Aorta (tissue), 5 donors: ENCODE results near the gene NAGK. TPM values are rescaled to one million over a fixed set of nuclear protein-coding genes. Genes with fewer than 3 reads are reported as not detected.

Experiments used
- ATAC-seq: fragments of 200-7000 bp; cut with Tn5 transposase; one replicate; pipeline ENCODE4 v1.9.1; 2022; ENCODE audit warnings: moderate library complexity; ENCODE audit not compliant: low FRiP score
- DNase-seq, 2 donors: peaks; one replicate each; pipeline ENCODE4 v3.0.0-alpha.2; 2020
- H3K27ac ChIP-seq, 2 donors: one replicate each; pipeline ENCODE4 v1.5.1; 2013; ENCODE audit warnings: low read length in 2 of 2, mild to moderate bottlenecking in 2 of 2, moderate library complexity in 2 of 2, control low read depth in 1 of 2, inconsistent platforms in 1 of 2, low read depth in 1 of 2
- H3K27me3 ChIP-seq, 2 donors: one replicate each; pipeline ENCODE4 v1.6.1; 2013; ENCODE audit warnings: control low read depth in 1 of 2, low read length in 1 of 2, mild to moderate bottlenecking in 1 of 2, moderate library complexity in 1 of 2; ENCODE audit not compliant: insufficient read depth in 2 of 2, control insufficient read depth in 1 of 2
- H3K36me3 ChIP-seq, 2 donors: one replicate each; pipeline ENCODE4 v1.6.1; 2013; ENCODE audit warnings: control low read depth in 1 of 2, low read length in 1 of 2, mild to moderate bottlenecking in 1 of 2; ENCODE audit not compliant: insufficient read depth in 2 of 2, control insufficient read depth in 1 of 2
- H3K4me1 ChIP-seq, 2 donors: one replicate each; pipeline ENCODE4 v1.6.1; 2013; ENCODE audit warnings: low read length in 2 of 2, control low read depth in 1 of 2, mild to moderate bottlenecking in 1 of 2, moderate library complexity in 1 of 2; ENCODE audit not compliant: insufficient read depth in 2 of 2, control insufficient read depth in 1 of 2
- H3K4me3 ChIP-seq, 2 donors: one replicate each; pipeline ENCODE4 v1.5.1; 2013; ENCODE audit warnings: low read length in 2 of 2, control low read depth in 1 of 2, mild to moderate bottlenecking in 1 of 2
- H3K9me3 ChIP-seq: one replicate; pipeline ENCODE4 v1.6.1; 2013; ENCODE audit warnings: mild to moderate bottlenecking, low read length; ENCODE audit not compliant: control insufficient read depth
- WGBS, 2 donors: extraction: QIAGEN DNeasy Blood & Tissue Kit; methylation state at CpG; one replicate each; pipeline ENCODE4 v1.1.7; 2013; 5-methylcytosine and 5-hydroxymethylcytosine counted together
- intact Hi-C, 2 donors: fragments of 100-400 bp; cut with DNase I; formaldehyde crosslinking; loops; one replicate each; pipeline versions ENCODE4 v1.14.2 to v1.15.0; 2022
- polyA plus RNA-seq, 2 donors: library from polyadenylated mRNA; stranded (reverse); fragments of 200-250 nt; gene quantifications; one replicate each; pipeline ENCODE4 v1.2.3, GENCODE V29; 2013
- total RNA-seq, 2 donors: library from RNA; stranded (reverse); fragmentation: NEBNext Ultra II Directional; extraction: Animal tissue kit (Norgen Biotek cat#: 25700); gene quantifications; one replicate each; pipeline ENCODE4 v1.2.1, GENCODE V29; 2021
- donor health status: healthy with polysubstance abuse.
- donor health status: Bipolar disorder and iron deficiency.
- donor health status: DM: no; HTN: no; CAD: no.
- donor health status: DM: no; HTN: no; CAD: no.
- donor health status: DM: yes; HTN: yes; CAD: no.

The NAGK gene
- total and polyA plus RNA-seq, 4 donors = 60.5 to 199 (median 111) TPM

DNA sequence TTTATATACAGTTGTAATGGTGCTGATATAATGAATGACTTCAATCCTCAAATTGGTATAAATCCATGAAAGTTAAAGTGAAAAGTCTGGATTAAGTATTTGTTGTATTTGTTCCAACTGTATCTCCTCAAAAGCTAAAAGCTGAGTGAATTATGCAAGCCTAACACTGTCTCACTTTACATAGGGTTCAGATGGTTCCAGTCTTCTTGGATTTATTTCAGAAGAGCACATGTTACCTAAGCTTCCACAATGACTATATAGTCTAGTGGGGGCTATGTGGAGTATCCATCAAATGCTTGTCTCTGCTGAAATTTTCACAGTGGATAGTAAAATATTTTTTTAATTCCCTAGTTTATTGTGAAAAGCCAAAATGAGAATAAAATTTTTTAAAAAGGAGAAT lies 48.6 kb downstream of the NAGK start:
- H3K4me1 ChIP-seq = no peaks in the 10 kb centered on the region
- H3K9me3 ChIP-seq = no peaks in the 10 kb centered on the region
- peaks cover 0 to 11% of the 10 kb centered on the region in 2 donors for H3K36me3 ChIP-seq
- intact Hi-C loops = no loop called here
- H3K27ac ChIP-seq = no peak overlapping the region
- H3K27me3 ChIP-seq = no peaks in the 10 kb centered on the region
- no peak overlapping the region for H3K4me3 ChIP-seq
- DNase-seq (no peak), ATAC-seq (no peak)

DNA sequence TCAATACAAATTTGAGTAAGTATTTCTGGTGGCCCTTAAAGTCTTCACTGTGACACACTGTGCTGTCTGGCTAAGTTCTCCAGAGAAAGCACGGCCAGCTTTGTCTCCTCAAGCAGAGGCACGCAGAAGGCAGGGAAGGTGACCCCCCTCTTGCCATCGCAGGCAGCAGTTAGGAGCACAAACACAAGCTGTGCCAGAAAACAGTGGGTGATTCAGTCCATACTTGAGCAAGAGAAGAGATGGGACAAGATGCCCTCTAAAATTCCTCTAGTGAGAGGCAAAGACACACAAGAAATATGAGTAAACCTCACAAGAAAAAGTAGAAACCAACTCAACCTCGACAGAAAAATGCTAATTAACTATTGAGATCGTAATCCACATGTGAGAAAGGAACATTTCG lies 51.7 kb downstream of the NAGK start:
- intact Hi-C loops = loop anchor here in 1 of 2 donors (10.0 kb wide), 1 partner anchor 125 kb away; the partner anchor contains the start of gene TEX261
- Histone ChIP-seq H3K4me3 (no peak overlapping the region), H3K27ac (no peak overlapping the region), H3K36me3 (peaks cover 0 to 11% of the 10 kb centered on the region in 2 donors), H3K27me3 (no peaks in the 10 kb centered on the region), H3K9me3 (no peaks in the 10 kb centered on the region), H3K4me1 (no peaks in the 10 kb centered on the region)
- ATAC-seq (no peak), DNase-seq (no peak)
- 87 to 90% methylated on average over 6 of the region's 6 CpGs for WGBS, 2 donors

DNA sequence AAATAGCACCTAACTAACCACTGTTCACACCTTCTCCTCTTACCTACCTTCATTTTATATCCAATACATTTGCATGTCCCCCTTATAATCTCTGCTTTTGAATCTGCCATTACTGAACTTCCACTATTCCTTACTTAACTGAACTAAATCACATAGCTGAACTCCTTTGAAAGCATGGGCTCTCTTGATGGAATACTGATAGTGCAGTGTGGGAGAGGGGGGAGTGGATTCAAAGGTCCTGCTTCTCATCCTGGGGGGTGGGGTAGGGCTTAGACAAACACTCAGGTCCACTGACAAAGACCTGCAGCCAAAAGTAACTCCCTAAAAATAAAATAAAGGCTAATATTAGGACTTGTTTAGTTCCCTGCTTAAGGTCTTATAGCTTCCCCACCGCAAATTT lies 53.0 kb downstream of the NAGK start:
- no peak overlapping the region for H3K27ac ChIP-seq
- no peaks in the 10 kb centered on the region for H3K4me1 ChIP-seq
- H3K27me3 ChIP-seq = no peaks in the 10 kb centered on the region
- no peak for ATAC-seq
- no peak overlapping the region for H3K4me3 ChIP-seq
- 92 to 98% methylated on average over 1 of the region's 1 CpG for WGBS, 2 donors
- no peak for DNase-seq
- intact Hi-C loops = loop anchor here in 1 of 2 donors (10.0 kb wide), 1 partner anchor 127 kb away; the partner anchor contains the start of gene TEX261
- no peaks in the 10 kb centered on the region for H3K9me3 ChIP-seq
- H3K36me3 ChIP-seq = peaks cover 0 to 11% of the 10 kb centered on the region in 2 donors

DNA sequence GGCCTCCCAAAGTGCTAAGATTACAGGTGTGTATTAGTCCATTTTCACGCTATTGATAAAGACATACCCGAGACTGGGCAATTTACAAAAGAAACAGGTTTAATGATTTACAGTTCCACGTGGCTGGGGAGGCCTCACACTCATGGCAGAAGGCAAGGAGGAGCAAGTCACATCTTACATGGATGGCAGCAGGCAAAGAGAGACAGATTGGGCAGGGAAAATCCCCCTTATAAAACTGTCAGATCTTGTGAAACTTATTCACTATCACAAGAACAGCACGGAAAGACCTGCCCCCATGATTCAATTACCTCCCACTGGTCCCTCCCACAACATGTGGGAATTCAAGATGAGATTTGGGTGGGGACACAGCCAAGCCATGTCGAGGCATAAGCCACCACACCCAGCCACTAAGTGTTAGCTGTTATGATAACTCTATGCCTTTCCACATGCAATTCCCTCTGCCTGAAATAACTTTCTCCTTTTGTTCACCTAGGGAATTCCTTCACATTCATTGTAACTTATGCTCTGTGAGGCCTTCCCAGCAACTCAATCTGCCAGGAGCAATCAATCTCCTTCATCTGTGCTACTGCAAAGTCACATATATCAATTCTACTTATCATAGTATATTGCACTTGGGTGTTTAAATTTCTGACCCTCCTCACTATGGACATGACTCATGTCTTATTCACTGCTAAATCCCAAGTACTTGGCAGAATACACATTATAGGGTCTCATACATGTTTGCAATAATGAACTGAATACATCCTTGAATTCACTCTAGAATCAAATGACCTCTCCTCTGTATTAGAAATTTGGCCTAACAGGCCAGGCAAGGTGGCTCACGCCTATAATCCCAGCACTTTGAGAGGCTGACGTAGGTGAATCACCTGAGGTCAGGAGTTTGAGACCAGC lies 54.2 kb downstream of the NAGK start:
- no peak overlapping the region for H3K4me3 ChIP-seq
- H3K27me3 ChIP-seq = no peaks in the 10 kb centered on the region
- DNase-seq (no peak), ATAC-seq (no peak)
- no peaks in the 10 kb centered on the region for H3K4me1 ChIP-seq
- peaks cover 0 to 11% of the 10 kb centered on the region in 2 donors for H3K36me3 ChIP-seq
- intact Hi-C loops = loop anchor here in 1 of 2 donors (10.0 kb wide), 1 partner anchor 128 kb away; the partner anchor contains the start of gene TEX261
- WGBS, 2 donors = 92% methylated on average over 7 of the region's 7 CpGs
- H3K27ac ChIP-seq = no peak overlapping the region
- no peaks in the 10 kb centered on the region for H3K9me3 ChIP-seq

DNA sequence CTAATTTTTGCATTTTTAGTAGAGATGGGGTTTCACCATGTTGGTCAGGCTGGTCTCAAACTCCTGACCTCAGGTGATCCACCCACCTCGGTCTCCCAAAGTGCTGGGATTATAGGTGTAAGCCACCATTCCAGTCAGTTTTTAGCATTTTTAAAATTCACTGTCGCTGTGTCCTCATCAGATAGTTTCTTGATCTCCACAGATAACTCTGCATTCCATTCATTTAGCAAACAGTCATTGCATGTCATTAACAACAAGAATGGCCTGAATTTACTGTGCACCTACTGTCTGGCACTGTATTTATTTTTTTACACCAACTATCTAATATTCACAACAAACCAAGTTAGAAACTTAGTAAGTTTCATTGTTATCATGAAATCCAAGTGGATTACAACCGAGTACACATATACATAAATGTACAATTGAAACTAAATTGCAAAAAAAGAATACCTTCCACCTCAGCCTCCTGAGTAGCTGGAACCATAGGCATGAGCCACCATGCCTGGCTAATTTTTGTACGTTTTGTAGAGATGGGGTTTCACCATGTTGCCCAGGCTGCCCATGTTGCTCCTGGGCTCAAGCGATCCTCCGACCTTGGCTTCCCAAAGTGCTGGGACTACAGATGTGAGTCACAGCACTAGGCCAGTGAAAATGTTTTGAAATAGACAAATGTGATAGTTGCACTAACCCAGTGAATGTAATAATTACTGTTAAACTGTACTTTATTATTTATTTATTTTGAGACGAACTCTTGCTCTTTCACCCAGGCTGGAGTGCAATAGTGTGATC lies 57.3 kb downstream of the NAGK start:
- no peak overlapping the region for H3K27ac ChIP-seq
- H3K4me3 ChIP-seq = no peak overlapping the region
- DNase-seq (no peak), ATAC-seq (no peak)
- 93% methylated on average over 7 of the region's 7 CpGs for WGBS, 2 donors
- H3K4me1 ChIP-seq = peaks cover 0 to 2% of the 10 kb centered on the region in 2 donors
- no peaks in the 10 kb centered on the region for H3K27me3 ChIP-seq
- intact Hi-C loops = loop anchor here in 1 of 2 donors (10.0 kb wide), 1 partner anchor 131 kb away; the partner anchor contains the start of gene TEX261
- peaks cover 0 to 4% of the 10 kb centered on the region in 2 donors for H3K36me3 ChIP-seq
- no peaks in the 10 kb centered on the region for H3K9me3 ChIP-seq

DNA sequence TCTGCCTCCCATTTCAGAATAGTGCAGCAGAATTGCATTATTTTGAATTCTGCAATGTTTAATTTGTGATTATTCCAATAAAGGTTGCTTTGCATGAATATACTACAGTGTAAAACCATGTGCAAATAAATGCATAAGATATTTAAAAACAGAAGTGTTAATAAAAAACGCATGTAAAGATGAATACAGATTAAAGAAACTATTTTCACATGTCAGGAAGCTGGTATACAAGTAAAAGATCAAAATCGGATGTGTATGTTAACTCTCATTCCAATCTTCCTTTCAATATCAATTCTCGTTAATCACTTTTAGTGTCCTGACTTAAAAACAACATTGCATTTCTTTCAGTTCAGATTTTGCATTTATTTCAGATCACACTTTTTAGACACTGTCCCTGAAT lies 58.5 kb downstream of the NAGK start:
- intact Hi-C loops = loop anchor here in 1 of 2 donors (10.0 kb wide), 1 partner anchor 132 kb away; the partner anchor contains the start of gene TEX261
- DNase-seq = no peak
- no peaks in the 10 kb centered on the region for H3K9me3 ChIP-seq
- no peaks in the 10 kb centered on the region for H3K36me3 ChIP-seq
- 70 to 75% methylated on average over 3 of the region's 3 CpGs for WGBS, 2 donors
- peaks cover 0 to 3% of the 10 kb centered on the region in 2 donors for H3K4me1 ChIP-seq
- no peak overlapping the region for H3K4me3 ChIP-seq
- H3K27ac ChIP-seq = no peak overlapping the region
- ATAC-seq = no peak
- no peaks in the 10 kb centered on the region for H3K27me3 ChIP-seq

Other genes starting within 250 kb of the NAGK start
- gene CLEC4F, start 248.0 kb upstream of the NAGK start, total RNA-seq = under 1 TPM in 1 of 2 donors, not detected in 1; 0.72 TPM
- not detected for gene CLEC4F, start 248.0 kb upstream of the NAGK start, polyA plus RNA-seq
- under 1 TPM in 1 of 2 donors, not detected in 1; 0.78 TPM for gene CD207, start 232.8 kb upstream of the NAGK start, total RNA-seq
- gene CD207, start 232.8 kb upstream of the NAGK start, polyA plus RNA-seq = not detected
- 1 to 10 TPM in 1 of 2 donors, under 1 TPM in 1; 0.39 to 1.2 TPM for gene VAX2, start 168.1 kb upstream of the NAGK start, total RNA-seq
- gene VAX2, start 168.1 kb upstream of the NAGK start, polyA plus RNA-seq = 1 to 10 TPM in 1 of 2 donors, not detected in 1; 1.8 TPM
- gene ATP6V1B1, start 132.7 kb upstream of the NAGK start, total RNA-seq = 1 to 10 TPM in 1 of 2 donors, not detected in 1; 1.8 TPM
- 1 to 10 TPM; 3.1 to 6.4 TPM for gene ATP6V1B1, start 132.7 kb upstream of the NAGK start, polyA plus RNA-seq
- gene ANKRD53, start 90.0 kb upstream of the NAGK start, total RNA-seq = 1 to 10 TPM; 1.9 to 3.3 TPM
- gene ANKRD53, start 90.0 kb upstream of the NAGK start, polyA plus RNA-seq = 1 to 10 TPM in 1 of 2 donors, under 1 TPM in 1; 0.88 to 5.0 TPM
- gene TEX261, start 73.8 kb upstream of the NAGK start, total RNA-seq = 10 to 100 TPM; 51.0 to 58.1 TPM
- gene TEX261, start 73.8 kb upstream of the NAGK start, polyA plus RNA-seq = 10 to 100 TPM; 26.8 to 37.0 TPM
- 10 to 100 TPM; 16.4 to 25.6 TPM for gene MCEE, start 61.6 kb downstream of the NAGK start, total RNA-seq
- gene MCEE, start 61.6 kb downstream of the NAGK start, polyA plus RNA-seq = 10 to 100 TPM; 30.3 to 32.1 TPM
- 10 to 100 TPM; 28.9 to 29.7 TPM for gene MPHOSPH10, start 62.0 kb downstream of the NAGK start, total RNA-seq
- gene MPHOSPH10, start 62.0 kb downstream of the NAGK start, polyA plus RNA-seq = 10 to 100 TPM; 19.8 to 22.4 TPM
- gene PAIP2B, start 158.5 kb downstream of the NAGK start, total RNA-seq = 1 to 10 TPM; 4.9 to 5.4 TPM
- 1 to 10 TPM; 1.3 to 4.1 TPM for gene PAIP2B, start 158.5 kb downstream of the NAGK start, polyA plus RNA-seq